ENCODE results near the gene DLEU7.
A peak's percentile ranks its signal among the peaks of the same experiment; 100 is the strongest.

DLEU7 gene

GRCh38 chr13:50809133-50810090 lies 34.1 kb downstream of the DLEU7 start:
- no peak for DNase-seq (ENCODE audit: insufficient read length, low spot score)
- no peak for FAIRE-seq
- no peak for TF ChIP-seq CTCF (IDR thresholded peaks at IDR 0.05; ENCODE audit: insufficient read depth, missing control alignments)

GRCh38 chr13:50805805-50806204 lies 37.7 kb downstream of the DLEU7 start:
- DNase-seq (ENCODE audit: insufficient read length, low spot score) (no peak), FAIRE-seq (no peak)
- peak; percentile 16 for TF ChIP-seq CTCF (IDR thresholded peaks at IDR 0.05; ENCODE audit: insufficient read depth, missing control alignments)

- no peak for DNase-seq (ENCODE audit: insufficient read length, low spot score)
- FAIRE-seq, result peak; percentile 94
- TF ChIP-seq CTCF (IDR thresholded peaks at IDR 0.05; ENCODE audit: insufficient read depth, missing control alignments), result peak; percentile 78
These were observed 42.2 kb downstream of the DLEU7 start for GRCh38 chr13:50801087-50801931.

GRCh38 chr13:50800091-50800739 lies 43.3 kb downstream of the DLEU7 start:
- no peak for FAIRE-seq
- TF ChIP-seq CTCF (IDR thresholded peaks at IDR 0.05; ENCODE audit: insufficient read depth, missing control alignments), result no peak

GRCh38 chr13:50798923-50799322 lies 44.6 kb downstream of the DLEU7 start:
- TF ChIP-seq CTCF (IDR thresholded peaks at IDR 0.05; ENCODE audit: insufficient read depth, missing control alignments), result no peak
- no peak for DNase-seq (ENCODE audit: insufficient read length, low spot score)
- no peak for FAIRE-seq

More at GRCh38 chr13:50800091-50800739, 43.3 kb downstream of the DLEU7 start:
- no peak for DNase-seq (ENCODE audit: insufficient read length, low spot score)

- FAIRE-seq, result no peak
- TF ChIP-seq CTCF (IDR thresholded peaks at IDR 0.05; ENCODE audit: insufficient read depth, missing control alignments), result no peak
- DNase-seq (ENCODE audit: insufficient read length, low spot score), result no peak
These were observed 46.4 kb downstream of the DLEU7 start for GRCh38 chr13:50797091-50797490.

Data from D721Med (cell line).